GM11168 (cell line): ENCODE results near the gene CAST.

Experiments used
- in situ Hi-C: fragments of 300-500 bp; cut with MboI; formaldehyde crosslinking; loops from one replicate; pipeline ENCODE4 v1.12.0; 2022; ENCODE audit warnings: low sequenced_read_pairs; ENCODE audit not compliant: unreplicated experiment

Gene CAST

DNA sequence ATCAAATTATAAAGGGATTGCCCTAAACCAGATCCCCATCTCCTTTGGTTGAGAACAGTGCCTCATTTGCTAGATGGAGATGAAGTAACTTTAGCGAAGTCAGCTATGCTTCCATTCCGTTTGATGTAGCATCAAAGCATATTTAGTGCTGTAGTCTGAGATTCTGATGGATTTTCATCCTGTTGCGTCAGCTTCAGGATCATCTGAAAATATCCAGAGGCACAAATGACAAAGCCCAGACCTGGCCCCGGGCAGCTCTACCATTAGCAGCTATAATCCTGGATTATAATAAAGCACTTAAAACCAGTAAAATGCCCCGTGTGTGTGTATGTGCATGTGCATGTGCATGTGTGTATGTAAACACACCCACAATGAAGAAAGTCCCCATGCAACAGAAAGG lies 100.8 kb downstream of the CAST start:
- in situ Hi-C loops, result loop anchor here (10.0 kb wide), 1 partner anchor 372 kb away; no protein-coding TSS in a partner anchor

DNA sequence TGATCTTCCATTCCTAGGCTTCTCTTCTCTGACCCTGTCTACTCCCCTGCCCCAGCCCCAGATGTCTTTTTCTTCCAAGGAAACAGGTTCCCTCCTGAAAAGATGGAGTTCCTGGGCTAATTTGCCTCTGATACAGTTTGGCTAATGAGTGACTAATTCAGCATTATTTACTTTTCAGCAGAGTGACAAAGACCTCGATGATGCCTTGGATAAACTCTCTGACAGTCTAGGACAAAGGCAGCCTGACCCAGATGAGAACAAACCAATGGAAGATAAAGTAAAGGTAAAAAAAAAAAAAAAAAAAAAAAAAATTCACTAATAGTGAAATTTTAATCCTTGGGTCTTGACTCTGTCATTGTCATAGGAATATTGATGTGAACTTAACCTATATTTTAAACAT lies 102.9 kb downstream of the CAST start:
- in situ Hi-C loops, result loop anchor here (10.0 kb wide), 1 partner anchor 370 kb away; no protein-coding TSS in a partner anchor

- in situ Hi-C loops, result loop anchor here (10.0 kb wide), 1 partner anchor 366 kb away; no protein-coding TSS in a partner anchor
These were observed 106.6 kb downstream of the CAST start for GRCh38 chr5:96768708-96769251.

DNA sequence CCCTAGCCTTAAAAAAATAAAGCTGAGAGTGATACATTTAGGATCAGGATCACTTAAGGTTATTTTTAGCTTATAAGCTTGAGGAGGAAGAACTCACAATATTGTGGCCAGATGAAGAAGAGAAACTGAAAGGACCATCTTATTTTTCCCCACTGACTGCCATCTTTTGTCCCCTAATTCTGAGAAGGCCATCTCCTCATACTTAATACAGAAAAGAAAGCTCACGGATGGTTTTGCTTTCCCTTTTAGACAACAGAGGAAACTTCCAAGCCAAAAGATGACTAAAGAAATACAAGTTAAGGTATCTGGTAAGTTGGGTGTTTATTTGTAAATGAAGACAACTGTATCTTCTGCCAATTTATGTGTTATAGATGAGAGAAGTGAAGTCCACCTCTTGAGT lies 109.2 kb downstream of the CAST start:
- in situ Hi-C loops, result no loop called here

GRCh38 chr5:96772111-96772510 lies 109.9 kb downstream of the CAST start:
- in situ Hi-C loops, result no loop called here

GRCh38 chr5:96772542-96772941 lies 110.4 kb downstream of the CAST start:
- in situ Hi-C loops, result no loop called here

DNA sequence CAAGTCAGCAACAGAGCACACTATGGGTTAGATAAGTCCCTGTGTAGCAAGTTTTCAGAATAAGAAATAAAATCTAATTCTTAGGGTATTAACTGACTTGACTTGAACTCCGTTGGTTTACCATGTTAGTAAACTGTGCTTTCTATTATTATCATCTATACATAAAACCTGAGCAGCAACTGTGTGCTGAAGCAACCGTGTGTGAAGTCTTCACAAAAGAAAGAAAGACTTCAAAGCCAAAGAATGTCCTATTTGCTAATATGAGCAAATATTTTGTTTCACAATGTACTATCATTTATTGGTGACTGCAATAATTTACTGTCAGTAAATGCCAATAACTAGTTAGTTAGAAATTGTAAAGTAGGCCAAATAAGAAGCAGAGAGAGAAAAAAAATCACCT lies 112.9 kb downstream of the CAST start:
- in situ Hi-C loops, result no loop called here

DNA sequence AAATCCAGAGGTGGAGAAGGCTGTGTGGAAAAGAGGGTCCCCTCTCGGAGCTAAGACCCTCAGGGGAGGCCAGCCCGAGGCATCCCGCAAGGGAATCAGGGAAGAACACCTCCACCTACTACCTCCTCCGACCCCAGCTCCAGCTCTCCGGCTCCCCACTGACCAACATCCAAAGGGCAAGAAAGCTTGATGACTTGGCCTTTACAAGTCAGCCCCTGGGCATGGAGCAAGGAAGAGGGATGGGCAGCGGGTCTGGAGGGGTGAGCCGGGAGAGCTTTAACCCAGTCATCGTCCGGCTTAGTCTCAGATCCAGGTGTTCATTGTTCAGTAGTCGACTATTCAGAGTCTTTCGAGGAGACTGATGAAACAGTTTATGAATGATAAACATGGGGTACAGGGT lies 113.5 kb downstream of the CAST start:
- in situ Hi-C loops, result no loop called here

- in situ Hi-C loops, result no loop called here
These were observed 114.4 kb downstream of the CAST start for GRCh38 chr5:96776621-96777020.

- in situ Hi-C loops, result no loop called here
These were observed 116.2 kb downstream of the CAST start for GRCh38 chr5:96778409-96778808.

DNA sequence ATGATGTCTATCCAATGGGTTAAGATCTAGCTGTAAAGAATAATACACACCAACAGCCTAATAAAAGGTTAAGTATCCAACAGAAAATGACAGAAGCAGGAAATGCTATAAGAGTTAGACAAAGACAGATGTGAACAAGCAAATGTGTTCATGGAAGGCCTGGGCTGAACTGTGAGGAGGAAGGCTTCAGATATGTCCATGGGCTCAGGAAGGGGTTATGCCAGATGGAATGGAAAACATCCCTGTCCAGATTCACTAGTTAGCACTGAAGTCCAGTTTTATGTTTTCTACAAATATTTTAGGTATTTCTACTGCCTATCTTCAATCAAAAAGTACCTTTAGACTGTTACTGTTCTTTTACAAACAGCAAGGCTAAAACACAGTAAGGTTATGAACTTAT lies 118.5 kb downstream of the CAST start:
- in situ Hi-C loops, result no loop called here

DNA sequence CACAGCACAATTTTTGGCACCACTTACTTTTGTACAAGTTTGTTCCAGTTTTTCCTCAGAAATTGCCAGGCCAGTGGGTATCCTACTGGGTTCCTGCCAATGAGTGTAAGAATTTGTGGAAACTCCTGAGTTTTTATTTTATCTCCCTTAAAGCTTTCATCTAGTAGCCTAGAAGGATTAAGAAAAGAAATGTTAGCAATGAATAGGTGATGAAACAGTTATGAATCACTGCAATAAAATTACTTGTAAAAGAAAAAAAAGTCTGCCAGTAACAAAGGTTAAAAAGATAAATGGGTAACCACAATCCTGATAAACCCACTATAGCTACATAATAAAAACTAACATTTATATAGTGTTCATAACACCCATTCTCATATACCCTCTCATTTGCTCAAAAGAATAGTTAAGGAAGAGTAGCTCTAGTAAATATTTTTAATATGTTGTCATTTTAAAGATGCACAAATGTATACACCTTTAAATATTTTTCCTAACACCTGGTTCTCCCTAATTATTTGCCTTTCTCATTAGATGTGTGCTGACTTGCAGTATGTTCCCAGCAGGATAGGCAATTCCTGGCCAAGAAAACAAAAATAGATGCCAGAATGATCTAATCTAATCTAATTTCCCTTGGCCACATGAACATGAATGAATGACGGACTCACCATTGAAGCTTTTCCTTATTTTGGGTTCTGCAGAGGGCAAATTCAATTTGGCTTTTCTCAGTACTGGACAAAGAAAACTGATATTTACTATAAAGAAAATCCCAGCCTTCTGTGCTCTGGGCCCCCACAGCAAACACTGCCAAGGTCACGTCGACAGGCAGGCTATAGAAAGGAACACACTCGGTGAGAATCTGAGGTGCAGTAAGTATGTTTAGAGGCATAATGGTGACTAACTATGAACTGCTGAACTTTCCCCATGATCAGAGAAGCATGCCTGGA lies 119.1 kb downstream of the CAST start:
- in situ Hi-C loops, result no loop called here

DNA sequence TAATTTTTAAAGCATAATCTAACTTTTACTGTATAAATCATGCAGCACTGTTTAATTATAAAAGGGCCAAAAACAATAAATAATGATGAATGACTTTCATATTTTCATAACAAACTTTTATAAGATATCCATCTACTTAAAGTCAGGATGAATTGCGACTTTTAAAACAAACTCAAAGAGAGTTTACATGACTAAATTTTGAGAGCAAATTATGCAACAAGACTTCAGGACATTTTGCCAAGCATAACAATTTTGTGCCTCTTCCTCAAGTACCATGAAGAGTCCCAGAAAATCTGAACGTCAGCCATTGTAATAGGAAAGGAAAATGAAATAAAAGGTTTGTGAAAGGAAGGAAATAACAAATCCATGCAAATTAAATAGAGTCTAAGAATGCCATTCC lies 121.2 kb downstream of the CAST start:
- in situ Hi-C loops, result no loop called here

GRCh38 chr5:96785326-96786109 lies 123.3 kb downstream of the CAST start:
- in situ Hi-C loops, result no loop called here

- in situ Hi-C loops, result no loop called here
These were observed 126.1 kb downstream of the CAST start for GRCh38 chr5:96788112-96788749.

DNA sequence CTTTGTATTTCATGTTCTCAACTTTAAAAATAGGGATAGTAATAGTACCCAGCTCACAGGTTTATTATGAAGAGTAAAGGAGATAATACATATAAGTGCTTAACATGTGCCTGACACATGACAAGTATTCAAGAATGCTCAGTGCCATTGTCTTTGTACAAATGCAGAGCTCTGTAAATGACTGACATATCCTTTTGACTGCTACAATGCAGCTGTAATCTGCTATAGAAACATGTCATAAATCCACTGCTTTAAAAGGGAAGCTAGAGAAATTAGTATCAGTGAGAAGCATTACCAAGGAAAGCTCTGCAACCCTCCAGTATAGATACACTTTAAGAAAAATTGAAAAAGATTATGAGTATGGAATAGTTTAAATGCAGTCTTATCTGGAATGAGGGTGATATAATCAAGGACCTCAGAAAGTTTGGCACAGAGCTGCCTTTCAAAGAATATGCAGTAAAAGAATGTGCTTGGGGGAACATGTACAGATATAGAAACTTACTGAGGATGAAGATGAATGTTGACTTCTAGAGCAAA lies 127.7 kb downstream of the CAST start:
- in situ Hi-C loops, result no loop called here

- in situ Hi-C loops, result no loop called here
These were observed 128.9 kb downstream of the CAST start for GRCh38 chr5:96790961-96791504.

DNA sequence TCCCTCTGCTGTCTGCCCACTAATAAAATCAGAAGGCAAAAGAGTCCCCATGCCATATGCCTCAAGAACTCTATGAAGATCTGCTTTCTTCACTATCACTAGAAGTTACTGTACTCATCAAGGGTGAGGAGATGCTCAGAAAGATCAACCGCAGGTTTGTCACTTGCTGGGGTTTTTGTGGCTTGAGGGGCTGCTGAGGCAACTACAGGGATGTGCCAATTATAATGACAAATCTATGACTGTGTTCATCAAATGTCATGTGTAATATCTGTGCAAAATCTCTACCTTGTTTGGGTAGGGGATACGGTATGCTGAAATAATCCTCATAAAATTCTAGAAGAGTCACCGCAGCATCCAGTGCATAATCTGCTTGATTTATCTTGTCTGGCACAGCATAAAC lies 132.6 kb downstream of the CAST start:
- in situ Hi-C loops, result no loop called here

DNA sequence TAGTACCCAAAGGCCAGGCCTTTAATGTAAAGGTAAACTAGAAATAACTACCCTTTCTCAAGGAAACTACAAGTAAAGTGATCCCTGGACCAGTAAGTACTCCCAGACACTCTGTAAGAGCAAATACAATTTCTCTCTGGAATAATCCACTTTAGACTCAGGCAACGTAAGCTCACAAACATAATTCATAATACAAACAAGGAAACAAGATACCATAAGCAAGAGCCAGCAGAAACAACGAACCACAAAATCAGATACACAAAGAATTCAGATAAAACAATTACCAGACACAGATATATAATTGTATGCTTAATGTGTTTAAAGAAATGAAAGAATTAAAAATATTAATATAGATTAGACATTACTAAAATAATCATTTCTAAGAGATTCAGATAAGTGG lies 133.4 kb downstream of the CAST start:
- in situ Hi-C loops, result no loop called here

- in situ Hi-C loops, result no loop called here
These were observed 134.3 kb downstream of the CAST start for GRCh38 chr5:96796434-96796833.
